Testis (tissue), 3 donors: ENCODE data around the gene ABHD12B. TPM values are rescaled to one million over a fixed set of nuclear protein-coding genes. Genes with fewer than 3 reads are reported as not detected.
A peak's percentile ranks its signal among the peaks of the same experiment; 100 is the strongest.

Experiments
- DNase-seq: peaks from one replicate; pipeline ENCODE4 v3.0.0-alpha.2; 2019
- H3K27ac ChIP-seq, 2 donors: fragments of 200-600 bp; sonication (generic); one replicate each; pipeline ENCODE4 v1.5.1; 2019
- H3K27me3 ChIP-seq: fragments of 200-600 bp; sonication (generic); one replicate; pipeline ENCODE4 v1.5.1; 2019
- H3K36me3 ChIP-seq: fragments of 200-600 bp; sonication (generic); one replicate; pipeline ENCODE4 v1.5.1; 2017; ENCODE audit warnings: low read depth; ENCODE audit errors: missing control alignments
- H3K4me1 ChIP-seq: fragments of 200-600 bp; sonication (generic); one replicate; pipeline ENCODE4 v1.5.1; 2019
- H3K4me3 ChIP-seq, 2 donors: fragments of 200-600 bp; sonication (generic); one replicate each; pipeline ENCODE4 v1.5.1; 2017 to 2019
- H3K9me3 ChIP-seq: fragments of 200-600 bp; sonication (generic); one replicate; pipeline ENCODE4 v1.5.1; 2017
- POLR2A ChIP-seq: fragments of 450-650 bp; IDR thresholded peaks from one replicate; pipeline ENCODE4 v1.6.1; 2017; ENCODE audit warnings: antibody characterized with exemption, mild to moderate bottlenecking, moderate library complexity
- WGBS, 2 donors: methylation state at CpG; one replicate each; pipeline ENCODE4 v1.1.5; 2018; 5-methylcytosine and 5-hydroxymethylcytosine counted together
- intact Hi-C: fragments of 100-400 bp; cut with DNase I; formaldehyde crosslinking; loops from one replicate; pipeline ENCODE4 v1.15.1; 2023; ENCODE audit warnings: low total_unique reads
- polyA plus RNA-seq: library from polyadenylated mRNA; stranded (reverse); fragments of 350-450 nt; fragmentation: Illumina TruSeq; extraction: RNeasy Lipid Tissue Mini Kit (QIAGEN cat#74804); gene quantifications from one replicate; pipeline ENCODE4 v1.2.3, GENCODE V29; 2014; ENCODE audit warnings: low read depth, low replicate concordance; ENCODE audit not compliant: insufficient read depth
- total RNA-seq, 2 donors: library from RNA; depleted of rRNA; stranded (reverse); fragments of >200 nt; gene quantifications; one replicate each; pipeline ENCODE4 v1.2.3, GENCODE V29; 2016
- TF ChIP-seq, protein P1 (sequence below), 3 experiments: fragments of 450-650 bp in 2 of 3; fragments of 200-600 bp in 1 of 3; sonication (generic) in 1 of 3; IDR thresholded peaks; one replicate each; pipeline ENCODE4 v1.5.1; 2016 to 2019; ENCODE audit warnings: antibody characterized with exemption in 3 of 3, mild to moderate bottlenecking in 2 of 3, moderate library complexity in 1 of 3

ABHD12B gene
- total and polyA plus RNA-seq, 3 donors from 2014 or later: 0.37 to 3.0 TPM; not detected in 1

- Histone ChIP-seq H3K4me3 (no peak overlapping the region), H3K27ac (no peak overlapping the region), H3K9me3 (no peaks in the 10 kb centered on the region), H3K36me3 (no peaks in the 10 kb centered on the region), H3K27me3 (no peaks in the 10 kb centered on the region), H3K4me1 (no peaks in the 10 kb centered on the region)
- WGBS, 2 donors: 96 to 97% methylated on average over 1 of the region's 1 CpG
- TF ChIP-seq POLR2A: no peak
- TF ChIP-seq, protein P1, sequence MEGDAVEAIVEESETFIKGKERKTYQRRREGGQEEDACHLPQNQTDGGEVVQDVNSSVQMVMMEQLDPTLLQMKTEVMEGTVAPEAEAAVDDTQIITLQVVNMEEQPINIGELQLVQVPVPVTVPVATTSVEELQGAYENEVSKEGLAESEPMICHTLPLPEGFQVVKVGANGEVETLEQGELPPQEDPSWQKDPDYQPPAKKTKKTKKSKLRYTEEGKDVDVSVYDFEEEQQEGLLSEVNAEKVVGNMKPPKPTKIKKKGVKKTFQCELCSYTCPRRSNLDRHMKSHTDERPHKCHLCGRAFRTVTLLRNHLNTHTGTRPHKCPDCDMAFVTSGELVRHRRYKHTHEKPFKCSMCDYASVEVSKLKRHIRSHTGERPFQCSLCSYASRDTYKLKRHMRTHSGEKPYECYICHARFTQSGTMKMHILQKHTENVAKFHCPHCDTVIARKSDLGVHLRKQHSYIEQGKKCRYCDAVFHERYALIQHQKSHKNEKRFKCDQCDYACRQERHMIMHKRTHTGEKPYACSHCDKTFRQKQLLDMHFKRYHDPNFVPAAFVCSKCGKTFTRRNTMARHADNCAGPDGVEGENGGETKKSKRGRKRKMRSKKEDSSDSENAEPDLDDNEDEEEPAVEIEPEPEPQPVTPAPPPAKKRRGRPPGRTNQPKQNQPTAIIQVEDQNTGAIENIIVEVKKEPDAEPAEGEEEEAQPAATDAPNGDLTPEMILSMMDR (IDR thresholded peaks at IDR 0.05): no peak
- intact Hi-C loops: no loop called here
- DNase-seq: no peak
Observed at GRCh38 chr14:50825307-50825706, 46.5 kb upstream of the ABHD12B start.

DNA sequence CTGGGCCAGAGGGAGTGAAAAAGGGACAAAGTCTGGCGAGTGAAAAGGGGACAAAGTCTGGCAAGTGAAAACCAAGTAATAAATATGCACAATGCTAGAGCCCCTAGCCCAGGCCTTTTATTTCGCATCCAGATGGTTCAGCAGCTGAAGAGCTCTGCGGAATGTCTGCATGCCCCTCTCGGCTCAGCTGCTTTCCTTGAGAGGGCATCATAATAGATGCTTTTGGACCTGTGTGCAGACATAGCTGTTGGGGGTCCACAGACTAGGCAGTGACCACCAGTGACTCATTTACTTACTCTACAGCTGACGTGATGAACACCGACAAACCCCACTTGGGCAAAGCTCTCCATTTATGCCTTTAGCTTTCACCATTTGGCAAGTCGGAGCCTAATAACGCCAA, 45.2 kb upstream of the ABHD12B start:
- no peaks in the 10 kb centered on the region for H3K36me3 ChIP-seq
- no peaks in the 10 kb centered on the region for H3K4me1 ChIP-seq
- no peaks in the 10 kb centered on the region for H3K27me3 ChIP-seq
- TF ChIP-seq, protein P1 (IDR thresholded peaks at IDR 0.05): no peak
- TF ChIP-seq POLR2A: no peak
- intact Hi-C loops: no loop called here
- no peak overlapping the region for H3K27ac ChIP-seq
- DNase-seq: no peak
- 88 to 95% methylated on average over 8 of the region's 8 CpGs for WGBS, 2 donors
- H3K4me3 ChIP-seq: no peak overlapping the region
- no peaks in the 10 kb centered on the region for H3K9me3 ChIP-seq

GRCh38 chr14:50828721-50829488, 42.9 kb upstream of the ABHD12B start:
- no peak overlapping the region for H3K4me3 ChIP-seq
- H3K9me3 ChIP-seq: no peaks in the 10 kb centered on the region
- TF ChIP-seq, protein P1 (IDR thresholded peaks at IDR 0.05): no peak
- no peak for TF ChIP-seq POLR2A
- H3K27me3 ChIP-seq: no peaks in the 10 kb centered on the region
- 53% methylated on average over 10 of the region's 10 CpGs for WGBS, 2 donors
- no peak for DNase-seq
- H3K36me3 ChIP-seq: no peaks in the 10 kb centered on the region
- H3K27ac ChIP-seq: no peak overlapping the region
- intact Hi-C loops: no loop called here
- no peaks in the 10 kb centered on the region for H3K4me1 ChIP-seq

- H3K4me1 ChIP-seq: no peaks in the 10 kb centered on the region
- intact Hi-C loops: no loop called here
- no peaks in the 10 kb centered on the region for H3K27me3 ChIP-seq
- no peaks in the 10 kb centered on the region for H3K9me3 ChIP-seq
- no peaks in the 10 kb centered on the region for H3K36me3 ChIP-seq
- peak overlapping the region; percentile 70 to 80 for H3K4me3 ChIP-seq
- H3K27ac ChIP-seq: no peak overlapping the region
- 19 to 22% methylated on average over 14 of the region's 14 CpGs for WGBS, 2 donors
- no peak for DNase-seq
- TF ChIP-seq, protein P1 (IDR thresholded peaks at IDR 0.05): no peak
- no peak for TF ChIP-seq POLR2A
Observed at GRCh38 chr14:50829489-50830043, 42.3 kb upstream of the ABHD12B start.
